ENCODE measurements around the gene BIRC6. TPM values are rescaled to one million over a fixed set of nuclear protein-coding genes. Genes with fewer than 3 reads are reported as not detected.

Gene BIRC6
- total and polyA plus RNA-seq, 5 donors from 2014 or later = 18.9 to 176 (median 27.2) TPM

- H3K4me1 Mint-ChIP-seq = peaks cover 6 to 11% (median 9%) of the 10 kb centered on the region in 4 donors
- no peak overlapping the region for H3K27ac ChIP-seq (ENCODE audit: insufficient read depth, low read length, poor library complexity, severe bottlenecking)
- H3K4me3 Mint-ChIP-seq = no peak overlapping the region
- no peaks in the 10 kb centered on the region for H3K27me3 Mint-ChIP-seq
- peak overlapping the region in 2 of 3 donors; percentile 55 to 62 for H3K27ac Mint-ChIP-seq
- H3K27me3 ChIP-seq (ENCODE audit: control insufficient read depth, insufficient read depth, low read length) = no peaks in the 10 kb centered on the region
- ATAC-seq (ENCODE audit: low read depth in 2 of 2) (no peak), DNase-seq (peak in 1 of 3 donors; percentile 9)
- peaks cover 0 to 1% (median 0%) of the 10 kb centered on the region in 7 donors for H3K9me3 Mint-ChIP-seq
- no peaks in the 10 kb centered on the region for H3K9me3 ChIP-seq (ENCODE audit: control insufficient read depth in 2 of 2, low read length in 2 of 2)
- H3K36me3 ChIP-seq (ENCODE audit: control insufficient read depth, insufficient read depth, low read length) = peaks cover 64% of the 10 kb centered on the region
- no peaks in the 10 kb centered on the region for H3K4me1 ChIP-seq (ENCODE audit: control insufficient read depth, insufficient read depth, low read length, poor library complexity, severe bottlenecking)
- peaks cover 24% of the 10 kb centered on the region for H3K36me3 Mint-ChIP-seq
- H3K4me3 ChIP-seq (ENCODE audit: low read depth, low read length) = no peak overlapping the region
Observed at GRCh38 chr2:32617599-32618189, 260.9 kb downstream of the BIRC6 start.

GRCh38 chr2:32622570-32623310 is 265.9 kb downstream of the BIRC6 start:
- Mint-ChIP-seq H3K9me3 (peaks cover 0 to 2% (median 0%) of the 10 kb centered on the region in 7 donors), H3K27ac (peak overlapping the region; percentile 13 to 68 (median 32)), H3K36me3 (peaks cover 2% of the 10 kb centered on the region), H3K27me3 (no peaks in the 10 kb centered on the region), H3K4me1 (peaks cover 3 to 14% (median 9%) of the 10 kb centered on the region in 4 donors), H3K4me3 (no peak overlapping the region)
- Histone ChIP-seq H3K4me3 (ENCODE audit: low read depth, low read length) (no peak overlapping the region), H3K4me1 (ENCODE audit: control insufficient read depth, insufficient read depth, low read length, poor library complexity, severe bottlenecking) (no peaks in the 10 kb centered on the region), H3K36me3 (ENCODE audit: control insufficient read depth, insufficient read depth, low read length) (peaks cover 26% of the 10 kb centered on the region), H3K27ac (ENCODE audit: insufficient read depth, low read length, poor library complexity, severe bottlenecking) (no peak overlapping the region), H3K9me3 (ENCODE audit: control insufficient read depth in 2 of 2, low read length in 2 of 2) (no peaks in the 10 kb centered on the region), H3K27me3 (ENCODE audit: control insufficient read depth, insufficient read depth, low read length) (no peaks in the 10 kb centered on the region)
- ATAC-seq (ENCODE audit: low read depth in 2 of 2) (no peak), DNase-seq (no peak)

- Histone ChIP-seq H3K27me3 (ENCODE audit: control insufficient read depth, insufficient read depth, low read length) (no peaks in the 10 kb centered on the region), H3K9me3 (ENCODE audit: control insufficient read depth in 2 of 2, low read length in 2 of 2) (no peaks in the 10 kb centered on the region), H3K27ac (ENCODE audit: insufficient read depth, low read length, poor library complexity, severe bottlenecking) (no peak overlapping the region), H3K36me3 (ENCODE audit: control insufficient read depth, insufficient read depth, low read length) (peaks cover 20% of the 10 kb centered on the region), H3K4me3 (ENCODE audit: low read depth, low read length) (no peak overlapping the region), H3K4me1 (ENCODE audit: control insufficient read depth, insufficient read depth, low read length, poor library complexity, severe bottlenecking) (peaks cover 3% of the 10 kb centered on the region)
- Mint-ChIP-seq H3K9me3 (peaks cover 0 to 2% (median 0%) of the 10 kb centered on the region in 7 donors), H3K4me3 (no peak overlapping the region), H3K36me3 (no peaks in the 10 kb centered on the region), H3K4me1 (peaks cover 8 to 17% (median 11%) of the 10 kb centered on the region in 4 donors), H3K27me3 (no peaks in the 10 kb centered on the region), H3K27ac (peak overlapping the region in 1 of 3 donors; percentile 13)
- no peak for DNase-seq
- no peak for ATAC-seq (ENCODE audit: low read depth in 2 of 2)
Observed at GRCh38 chr2:32623311-32623706, 266.5 kb downstream of the BIRC6 start.

- no peak for DNase-seq
- H3K27me3 Mint-ChIP-seq = no peaks in the 10 kb centered on the region
- Histone ChIP-seq H3K27ac (ENCODE audit: insufficient read depth, low read length, poor library complexity, severe bottlenecking) (no peak overlapping the region), H3K9me3 (ENCODE audit: control insufficient read depth in 2 of 2, low read length in 2 of 2) (no peaks in the 10 kb centered on the region), H3K36me3 (ENCODE audit: control insufficient read depth, insufficient read depth, low read length) (peaks cover 9% of the 10 kb centered on the region), H3K4me1 (ENCODE audit: control insufficient read depth, insufficient read depth, low read length, poor library complexity, severe bottlenecking) (peaks cover 11% of the 10 kb centered on the region), H3K4me3 (ENCODE audit: low read depth, low read length) (no peak overlapping the region), H3K27me3 (ENCODE audit: control insufficient read depth, insufficient read depth, low read length) (no peaks in the 10 kb centered on the region)
- peak overlapping the region in 1 of 4 donors; percentile 75 for H3K4me3 Mint-ChIP-seq
- no peak for ATAC-seq (ENCODE audit: low read depth in 2 of 2)
- peaks cover 11 to 26% (median 16%) of the 10 kb centered on the region in 4 donors for H3K4me1 Mint-ChIP-seq
- no peak overlapping the region for H3K27ac Mint-ChIP-seq
- H3K9me3 Mint-ChIP-seq = peaks cover 0 to 2% (median 0%) of the 10 kb centered on the region in 7 donors
- peaks cover 2% of the 10 kb centered on the region for H3K36me3 Mint-ChIP-seq
Observed at GRCh38 chr2:32624812-32625211, 268.0 kb downstream of the BIRC6 start.

GRCh38 chr2:32626639-32627221 is 269.9 kb downstream of the BIRC6 start:
- Histone ChIP-seq H3K27me3 (ENCODE audit: control insufficient read depth, insufficient read depth, low read length) (no peaks in the 10 kb centered on the region), H3K27ac (ENCODE audit: insufficient read depth, low read length, poor library complexity, severe bottlenecking) (no peak overlapping the region), H3K4me1 (ENCODE audit: control insufficient read depth, insufficient read depth, low read length, poor library complexity, severe bottlenecking) (peaks cover 11% of the 10 kb centered on the region), H3K4me3 (ENCODE audit: low read depth, low read length) (no peak overlapping the region), H3K9me3 (ENCODE audit: control insufficient read depth in 2 of 2, low read length in 2 of 2) (no peaks in the 10 kb centered on the region), H3K36me3 (ENCODE audit: control insufficient read depth, insufficient read depth, low read length) (peaks cover 18% of the 10 kb centered on the region)
- Mint-ChIP-seq H3K9me3 (peaks cover 0 to 2% (median 0%) of the 10 kb centered on the region in 7 donors), H3K4me1 (peaks cover 17 to 35% (median 25%) of the 10 kb centered on the region in 4 donors), H3K4me3 (peak overlapping the region in 3 of 4 donors; percentile 94 to 99 (median 97)), H3K27me3 (no peaks in the 10 kb centered on the region), H3K36me3 (peaks cover 11% of the 10 kb centered on the region), H3K27ac (peak overlapping the region; percentile 78 to 96 (median 88))
- DNase-seq (no peak), ATAC-seq (ENCODE audit: low read depth in 2 of 2) (no peak)

- Histone ChIP-seq H3K9me3 (ENCODE audit: control insufficient read depth in 2 of 2, low read length in 2 of 2) (no peaks in the 10 kb centered on the region), H3K4me3 (ENCODE audit: low read depth, low read length) (peak overlapping the region; percentile 96), H3K27ac (ENCODE audit: insufficient read depth, low read length, poor library complexity, severe bottlenecking) (peak overlapping the region; percentile 34), H3K27me3 (ENCODE audit: control insufficient read depth, insufficient read depth, low read length) (no peaks in the 10 kb centered on the region), H3K4me1 (ENCODE audit: control insufficient read depth, insufficient read depth, low read length, poor library complexity, severe bottlenecking) (peaks cover 11% of the 10 kb centered on the region), H3K36me3 (ENCODE audit: control insufficient read depth, insufficient read depth, low read length) (peaks cover 13% of the 10 kb centered on the region)
- Mint-ChIP-seq H3K36me3 (peaks cover 15% of the 10 kb centered on the region), H3K4me1 (peaks cover 19 to 41% (median 28%) of the 10 kb centered on the region in 4 donors), H3K27ac (peak overlapping the region; percentile 78 to 96 (median 88)), H3K9me3 (peaks cover 0 to 2% (median 0%) of the 10 kb centered on the region in 7 donors), H3K27me3 (no peaks in the 10 kb centered on the region), H3K4me3 (peak overlapping the region; percentile 94 to 99 (median 96))
- DNase-seq (no peak), ATAC-seq (ENCODE audit: low read depth in 2 of 2) (peak; percentile 11 to 16)
Observed at GRCh38 chr2:32627441-32627813, 270.6 kb downstream of the BIRC6 start.

GRCh38 chr2:32627814-32628579 is 271.2 kb downstream of the BIRC6 start, which contains the start of gene TTC27:
TSS of gene TTC27 (plus strand) at chr2:32628050. CDS start at chr2:32628293, 243 bp downstream.
- Histone ChIP-seq H3K4me1 (ENCODE audit: control insufficient read depth, insufficient read depth, low read length, poor library complexity, severe bottlenecking) (peaks cover 11% of the 10 kb centered on the region), H3K27ac (ENCODE audit: insufficient read depth, low read length, poor library complexity, severe bottlenecking) (peak within 1 kb of the TSS; percentile 69), H3K27me3 (ENCODE audit: control insufficient read depth, insufficient read depth, low read length) (no peaks in the 10 kb centered on the region), H3K9me3 (ENCODE audit: control insufficient read depth in 2 of 2, low read length in 2 of 2) (no peaks in the 10 kb centered on the region), H3K4me3 (ENCODE audit: low read depth, low read length) (peak within 1 kb of the TSS; percentile 96), H3K36me3 (ENCODE audit: control insufficient read depth, insufficient read depth, low read length) (peaks cover 17% of the 10 kb centered on the region)
- Mint-ChIP-seq H3K27me3 (no peaks in the 10 kb centered on the region), H3K9me3 (peaks cover 0 to 2% (median 0%) of the 10 kb centered on the region in 7 donors), H3K4me1 (peaks cover 20 to 45% (median 31%) of the 10 kb centered on the region in 4 donors), H3K36me3 (peaks cover 20% of the 10 kb centered on the region), H3K27ac (peak within 1 kb of the TSS; percentile 88 to 96 (median 90)), H3K4me3 (peak within 1 kb of the TSS; percentile 94 to 99 (median 96))
- peak; percentile 100 for ATAC-seq (ENCODE audit: low read depth in 2 of 2)
- peak; percentile 91 to 98 (median 93) for DNase-seq

Measured in CD4-positive, CD25-positive, alpha-beta regulatory T cell (primary cell).